ENCODE data around the gene ABCD1. TPM values are rescaled to one million over a fixed set of nuclear protein-coding genes. Genes with fewer than 3 reads are reported as not detected.
"Not testable (repeated sequence)": the region's sequence is repeated elsewhere in the genome, so short reads cannot be mapped to it uniquely, and the experiment has no call there.

Gene ABCD1
- total and polyA plus RNA-seq, 4 donors: 5.7 to 19.7 (median 10.3) TPM

- DNase-seq: no peak
- no peaks in the 10 kb centered on the region for H3K27me3 ChIP-seq (ENCODE audit: control insufficient read depth in 3 of 3, insufficient read depth in 3 of 3, low read length in 2 of 3)
- 82 to 87% methylated on average over 21 to 23 of the region's 23 CpGs for WGBS, 2 donors
- H3K27ac ChIP-seq (ENCODE audit: low read depth in 1 of 2, low read length in 1 of 2): no peak overlapping the region
- no peak for ATAC-seq (ENCODE audit: insufficient read depth, low FRiP score)
- no peak overlapping the region for H3K4me3 ChIP-seq
- TF ChIP-seq CTCF (IDR thresholded peaks at IDR 0.05; ENCODE audit: control extremely low read depth, extremely low read depth): no peak
- H3K9ac ChIP-seq (ENCODE audit: insufficient read depth in 1 of 2, low read length in 2 of 2): no peak overlapping the region
- H3K4me1 ChIP-seq (ENCODE audit: control insufficient read depth in 5 of 5, insufficient read depth in 5 of 5, low read length in 5 of 5): no peaks in the 10 kb centered on the region
- H3K9me3 ChIP-seq (ENCODE audit: control insufficient read depth in 4 of 4, insufficient read depth in 3 of 4, low read length in 3 of 4): no peaks in the 10 kb centered on the region
- H3K36me3 ChIP-seq (ENCODE audit: control insufficient read depth in 4 of 4, insufficient read depth in 4 of 4, low read length in 4 of 4): peaks cover 0 to 24% (median 2%) of the 10 kb centered on the region in 4 donors
Measured at GRCh38 chrX:153702336-153703035, 22.2 kb upstream of the ABCD1 start.

GRCh38 chrX:153703036-153703370 lies 21.7 kb upstream of the ABCD1 start:
- H3K9me3 ChIP-seq (ENCODE audit: control insufficient read depth in 4 of 4, insufficient read depth in 3 of 4, low read length in 3 of 4): no peaks in the 10 kb centered on the region
- WGBS, 2 donors: 80% methylated on average over 8 to 16 of the region's 16 CpGs
- peaks cover 0 to 24% (median 2%) of the 10 kb centered on the region in 4 donors for H3K36me3 ChIP-seq (ENCODE audit: control insufficient read depth in 4 of 4, insufficient read depth in 4 of 4, low read length in 4 of 4)
- no peak overlapping the region for H3K4me3 ChIP-seq
- peak overlapping the region in 1 of 2 donors; percentile 26 for H3K27ac ChIP-seq (ENCODE audit: low read depth in 1 of 2, low read length in 1 of 2)
- peak in 1 of 3 donors; percentile 26 for DNase-seq
- no peaks in the 10 kb centered on the region for H3K27me3 ChIP-seq (ENCODE audit: control insufficient read depth in 3 of 3, insufficient read depth in 3 of 3, low read length in 2 of 3)
- no peaks in the 10 kb centered on the region for H3K4me1 ChIP-seq (ENCODE audit: control insufficient read depth in 5 of 5, insufficient read depth in 5 of 5, low read length in 5 of 5)
- TF ChIP-seq CTCF (IDR thresholded peaks at IDR 0.05; ENCODE audit: control extremely low read depth, extremely low read depth): no peak
- no peak overlapping the region for H3K9ac ChIP-seq (ENCODE audit: insufficient read depth in 1 of 2, low read length in 2 of 2)
- ATAC-seq (ENCODE audit: insufficient read depth, low FRiP score): no peak

- no peak for ATAC-seq (ENCODE audit: insufficient read depth, low FRiP score)
- Histone ChIP-seq H3K27me3 (ENCODE audit: control insufficient read depth in 3 of 3, insufficient read depth in 3 of 3, low read length in 2 of 3) (no peaks in the 10 kb centered on the region), H3K27ac (ENCODE audit: low read depth in 1 of 2, low read length in 1 of 2) (peak overlapping the region in 1 of 2 donors; percentile 26), H3K36me3 (ENCODE audit: control insufficient read depth in 4 of 4, insufficient read depth in 4 of 4, low read length in 4 of 4) (peaks cover 0 to 22% (median 2%) of the 10 kb centered on the region in 4 donors), H3K4me1 (ENCODE audit: control insufficient read depth in 5 of 5, insufficient read depth in 5 of 5, low read length in 5 of 5) (no peaks in the 10 kb centered on the region), H3K4me3 (no peak overlapping the region), H3K9me3 (ENCODE audit: control insufficient read depth in 4 of 4, insufficient read depth in 3 of 4, low read length in 3 of 4) (no peaks in the 10 kb centered on the region), H3K9ac (ENCODE audit: insufficient read depth in 1 of 2, low read length in 2 of 2) (no peak overlapping the region)
- DNase-seq: no peak
- no peak for TF ChIP-seq CTCF (IDR thresholded peaks at IDR 0.05; ENCODE audit: control extremely low read depth, extremely low read depth)
- 88 to 89% methylated on average over 14 to 18 of the region's 18 CpGs for WGBS, 2 donors
Measured at GRCh38 chrX:153704021-153704526, 20.6 kb upstream of the ABCD1 start.

- not testable (repeated sequence) for H3K9ac ChIP-seq (ENCODE audit: insufficient read depth in 1 of 2, low read length in 2 of 2); H3K27me3 ChIP-seq (ENCODE audit: control insufficient read depth in 3 of 3, insufficient read depth in 3 of 3, low read length in 2 of 3); ATAC-seq (ENCODE audit: insufficient read depth, low FRiP score); H3K4me3 ChIP-seq; DNase-seq; H3K9me3 ChIP-seq (ENCODE audit: control insufficient read depth in 4 of 4, insufficient read depth in 3 of 4, low read length in 3 of 4); H3K4me1 ChIP-seq (ENCODE audit: control insufficient read depth in 5 of 5, insufficient read depth in 5 of 5, low read length in 5 of 5)
- 78 to 92% methylated on average over 8 to 12 of the region's 12 CpGs for WGBS, 2 donors
- Histone ChIP-seq H3K27ac (ENCODE audit: low read depth in 1 of 2, low read length in 1 of 2) (peak overlapping the region in 1 of 2 donors; percentile 93), H3K36me3 (ENCODE audit: control insufficient read depth in 4 of 4, insufficient read depth in 4 of 4, low read length in 4 of 4) (peaks cover 0 to 22% (median 4%) of the 10 kb centered on the region in 4 donors)
Measured at GRCh38 chrX:153704631-153705402, 19.8 kb upstream of the ABCD1 start.

- not testable (repeated sequence) for H3K4me3 ChIP-seq; DNase-seq; ATAC-seq (ENCODE audit: insufficient read depth, low FRiP score); H3K4me1 ChIP-seq (ENCODE audit: control insufficient read depth in 5 of 5, insufficient read depth in 5 of 5, low read length in 5 of 5); H3K27me3 ChIP-seq (ENCODE audit: control insufficient read depth in 3 of 3, insufficient read depth in 3 of 3, low read length in 2 of 3); H3K9ac ChIP-seq (ENCODE audit: insufficient read depth in 1 of 2, low read length in 2 of 2); H3K9me3 ChIP-seq (ENCODE audit: control insufficient read depth in 4 of 4, insufficient read depth in 3 of 4, low read length in 3 of 4)
- 81 to 91% methylated on average over 13 to 18 of the region's 18 CpGs for WGBS, 2 donors
- Histone ChIP-seq H3K36me3 (ENCODE audit: control insufficient read depth in 4 of 4, insufficient read depth in 4 of 4, low read length in 4 of 4) (peaks cover 0 to 26% (median 4%) of the 10 kb centered on the region in 4 donors), H3K27ac (ENCODE audit: low read depth in 1 of 2, low read length in 1 of 2) (peak overlapping the region in 1 of 2 donors; percentile 93)
Measured at GRCh38 chrX:153705403-153706060, 19.1 kb upstream of the ABCD1 start.

All from lung (tissue), 12 donors.